Subcutaneous adipose tissue (tissue), 4 donors: ENCODE results near the gene DGKE. TPM values are rescaled to one million over a fixed set of nuclear protein-coding genes. Genes with fewer than 3 reads are reported as not detected.

ENCODE experiments used
- total RNA-seq, 4 donors: library from RNA; depleted of rRNA; stranded (reverse); fragments of >200 nt; gene quantifications; one replicate each; pipeline ENCODE4 v1.1.0, GENCODE V29; 2016
- TF ChIP-seq, protein P1 (sequence below): fragments of 450-650 bp; IDR thresholded peaks from one replicate; pipeline ENCODE4 v1.5.1; 2016; ENCODE audit warnings: low read depth, mild to moderate bottlenecking, control low read depth, antibody characterized with exemption, moderate library complexity

DGKE gene
- total RNA-seq, 4 donors from 2014 or later = 5.4 to 18.1 (median 10.5) TPM

DNA sequence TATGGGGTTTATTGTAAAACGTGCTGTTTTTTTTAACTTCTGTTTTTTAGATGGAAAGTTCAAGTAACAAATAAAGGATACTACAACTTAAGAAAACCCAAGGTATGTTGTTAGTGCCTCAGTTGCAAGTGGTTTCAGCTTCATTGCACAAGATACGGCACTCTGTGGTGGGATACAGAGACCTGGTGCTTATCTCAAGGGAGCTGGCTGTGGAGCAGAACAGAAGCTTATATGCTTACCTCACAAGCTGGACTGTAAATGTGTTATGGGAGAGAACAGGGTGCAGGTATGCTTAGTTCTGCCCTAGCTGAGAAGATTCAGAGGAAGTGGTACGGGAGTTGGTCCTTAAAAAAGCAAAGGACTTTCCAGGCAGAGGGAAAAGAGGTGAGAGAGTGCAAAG, 15.2 kb downstream of the DGKE start:
- TF ChIP-seq, protein P1, sequence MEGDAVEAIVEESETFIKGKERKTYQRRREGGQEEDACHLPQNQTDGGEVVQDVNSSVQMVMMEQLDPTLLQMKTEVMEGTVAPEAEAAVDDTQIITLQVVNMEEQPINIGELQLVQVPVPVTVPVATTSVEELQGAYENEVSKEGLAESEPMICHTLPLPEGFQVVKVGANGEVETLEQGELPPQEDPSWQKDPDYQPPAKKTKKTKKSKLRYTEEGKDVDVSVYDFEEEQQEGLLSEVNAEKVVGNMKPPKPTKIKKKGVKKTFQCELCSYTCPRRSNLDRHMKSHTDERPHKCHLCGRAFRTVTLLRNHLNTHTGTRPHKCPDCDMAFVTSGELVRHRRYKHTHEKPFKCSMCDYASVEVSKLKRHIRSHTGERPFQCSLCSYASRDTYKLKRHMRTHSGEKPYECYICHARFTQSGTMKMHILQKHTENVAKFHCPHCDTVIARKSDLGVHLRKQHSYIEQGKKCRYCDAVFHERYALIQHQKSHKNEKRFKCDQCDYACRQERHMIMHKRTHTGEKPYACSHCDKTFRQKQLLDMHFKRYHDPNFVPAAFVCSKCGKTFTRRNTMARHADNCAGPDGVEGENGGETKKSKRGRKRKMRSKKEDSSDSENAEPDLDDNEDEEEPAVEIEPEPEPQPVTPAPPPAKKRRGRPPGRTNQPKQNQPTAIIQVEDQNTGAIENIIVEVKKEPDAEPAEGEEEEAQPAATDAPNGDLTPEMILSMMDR = no peak

DNA sequence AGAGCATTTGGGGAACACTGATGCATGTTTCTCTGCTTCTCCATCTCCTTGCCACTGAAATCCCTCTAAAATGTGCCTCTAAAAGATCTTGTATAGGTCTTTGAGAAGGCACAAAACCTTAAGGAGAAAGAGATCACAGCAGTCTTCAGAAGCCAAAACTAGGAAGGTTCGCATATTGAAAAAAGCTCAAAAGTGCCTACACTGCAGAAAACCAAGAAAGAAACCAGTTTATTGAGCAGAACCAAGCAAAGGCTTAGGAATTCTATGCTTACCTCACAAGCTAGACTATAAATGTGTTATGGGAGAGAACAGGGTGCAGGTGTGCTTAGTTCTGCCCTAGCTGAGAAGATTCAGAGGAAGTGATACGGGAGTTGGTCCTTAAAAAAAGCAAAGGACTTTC, 16.6 kb downstream of the DGKE start:
- TF ChIP-seq, protein P1 = no peak

DNA sequence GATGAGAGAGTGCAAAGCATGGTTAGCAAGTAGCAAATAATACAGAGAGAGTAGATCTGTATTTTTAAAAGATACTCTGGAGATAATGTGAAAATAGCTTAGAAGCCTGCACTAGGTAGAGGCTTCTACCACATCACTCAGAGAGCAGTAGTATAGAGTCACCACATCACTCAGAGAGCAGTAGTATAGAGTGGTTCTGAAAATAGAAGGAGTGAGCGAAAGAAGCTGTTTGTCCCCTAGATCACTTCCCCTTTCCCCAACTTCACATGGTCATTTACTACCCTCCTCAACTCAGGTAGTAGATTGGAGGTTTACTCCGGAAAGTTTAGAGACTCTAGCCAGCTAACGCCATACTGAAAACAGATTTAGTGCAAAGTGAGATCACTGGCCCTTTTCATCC, 17.1 kb downstream of the DGKE start:
- TF ChIP-seq, protein P1 = no peak

DNA sequence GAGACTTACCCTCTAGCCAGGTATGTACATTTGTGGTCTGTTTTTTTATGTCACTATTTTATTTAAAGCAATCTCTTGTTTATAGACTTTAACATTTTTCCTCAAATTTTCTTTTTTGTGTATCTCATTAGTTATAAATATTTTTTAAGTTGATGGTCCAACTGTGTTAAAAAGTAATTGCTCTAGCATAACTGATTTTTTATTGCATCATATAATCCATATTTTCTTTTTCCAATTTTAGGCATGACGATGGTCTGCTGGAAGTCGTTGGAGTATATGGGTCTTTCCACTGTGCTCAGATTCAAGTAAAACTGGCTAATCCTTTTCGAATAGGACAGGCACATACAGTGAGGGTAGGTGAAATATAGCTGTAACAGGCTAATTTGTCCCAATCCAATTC, 27.9 kb downstream of the DGKE start:
- TF ChIP-seq, protein P1 = no peak

DNA sequence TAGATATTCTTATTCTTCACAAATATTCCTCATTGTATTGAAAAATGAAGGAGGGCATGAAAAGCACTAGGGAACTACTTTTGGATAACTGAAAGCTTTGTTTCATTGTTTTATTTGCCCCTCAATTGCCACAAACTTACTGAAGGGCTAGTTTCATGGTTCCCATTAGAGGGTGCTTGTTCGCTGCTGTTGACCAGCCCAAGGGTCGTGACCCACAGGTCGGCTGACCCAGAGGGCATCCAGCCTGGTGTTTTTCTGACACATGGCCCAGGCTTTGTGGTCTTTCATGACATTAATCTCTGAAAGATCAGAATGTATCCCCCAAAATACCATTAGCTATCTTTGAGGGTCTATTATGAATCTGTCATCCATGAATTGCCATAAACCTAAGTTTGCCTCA, 30.0 kb downstream of the DGKE start:
- TF ChIP-seq, protein P1 = no peak

DNA sequence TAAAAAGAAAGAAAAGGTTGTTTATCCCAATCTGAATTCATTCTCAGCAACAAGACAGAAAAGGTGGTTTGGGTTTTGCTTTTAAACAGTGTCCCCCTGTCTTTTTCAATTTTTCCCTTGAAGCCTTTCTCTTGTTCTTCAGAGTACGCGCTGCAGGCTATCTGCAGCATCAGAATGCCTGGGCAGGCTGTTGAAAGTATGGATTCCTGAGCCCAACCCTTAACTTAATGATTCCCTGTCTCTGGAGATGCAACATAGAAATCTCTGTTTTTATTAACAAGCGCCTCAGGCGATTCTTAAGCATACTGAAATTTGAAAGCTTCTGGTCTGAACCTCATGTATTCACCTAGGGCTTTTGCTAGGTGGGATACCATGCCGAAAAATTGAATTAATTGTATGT, 32.1 kb downstream of the DGKE start:
- TF ChIP-seq, protein P1 = no peak

DNA sequence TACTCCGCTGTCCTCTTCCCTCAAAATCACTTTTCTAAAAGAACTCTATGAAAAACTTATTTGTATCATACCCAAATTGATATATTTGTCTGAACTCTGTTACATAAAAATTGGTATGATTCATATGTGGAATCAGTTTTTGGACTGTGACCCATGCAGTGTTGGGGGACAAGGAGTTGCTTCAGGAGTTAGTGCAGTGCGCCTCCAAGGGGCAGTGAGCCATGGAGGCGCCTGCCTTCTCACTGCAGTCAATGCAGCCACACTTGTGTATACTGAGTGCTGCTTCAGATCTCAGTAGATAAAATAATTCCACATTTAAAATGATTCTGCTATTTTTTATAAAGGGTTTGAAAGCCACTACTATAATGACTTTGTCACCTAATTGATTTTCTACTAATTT, 32.5 kb downstream of the DGKE start:
- TF ChIP-seq, protein P1 = no peak
